ENCODE results near the gene HPGDS.
"Not testable (repeated sequence)": the region's sequence is repeated elsewhere in the genome, so short reads cannot be mapped to it uniquely, and the experiment has no call there.

HPGDS gene

GRCh38 chr4:94356444-94356843 lies 13.8 kb upstream of the HPGDS start:
- DNase-seq (ENCODE audit: low read depth): no peak

GRCh38 chr4:94354474-94354896 lies 11.8 kb upstream of the HPGDS start:
- DNase-seq (ENCODE audit: low read depth): no peak

- peak; percentile 27 for DNase-seq (ENCODE audit: low read depth)
These were observed 10.4 kb upstream of the HPGDS start for GRCh38 chr4:94352996-94353395.

DNA sequence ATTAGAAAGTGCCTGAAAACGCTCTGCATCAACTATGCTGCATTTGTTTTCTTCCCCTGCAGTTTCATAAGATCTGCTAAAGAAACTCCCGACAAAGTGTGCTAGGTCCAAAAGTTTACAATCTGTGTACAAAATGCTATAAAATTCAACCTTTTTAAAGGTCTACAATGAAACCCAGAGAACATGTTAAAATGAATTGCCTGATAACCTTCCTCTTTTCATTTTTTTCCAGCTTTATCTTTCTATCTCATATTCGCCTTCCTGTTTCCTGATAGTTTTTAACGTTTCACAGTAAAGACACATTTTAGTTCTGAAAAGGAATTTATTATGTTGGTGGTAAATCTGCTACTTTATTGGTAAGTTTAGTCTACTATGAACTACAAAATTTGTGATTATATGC lies 9.5 kb upstream of the HPGDS start:
- no peak for DNase-seq (ENCODE audit: low read depth)

DNA sequence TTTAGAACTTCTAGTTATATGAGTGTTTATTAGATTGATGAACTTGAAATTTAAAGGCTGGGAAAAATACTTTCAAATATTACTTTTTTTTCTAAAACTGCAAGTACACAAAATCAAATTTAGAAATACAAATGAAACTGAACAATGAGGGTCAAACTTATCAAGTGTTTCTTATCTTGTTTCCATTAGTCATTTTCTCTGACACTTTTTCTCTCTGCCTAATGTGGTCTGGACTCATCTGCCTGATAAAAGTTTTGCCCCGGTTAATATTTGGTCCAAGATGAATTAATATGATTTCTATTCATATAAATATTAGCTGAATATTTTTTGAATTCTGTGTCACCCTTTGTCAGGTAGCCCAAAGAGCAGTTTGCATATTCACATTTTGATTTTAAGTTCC lies 8.7 kb upstream of the HPGDS start:
- DNase-seq (ENCODE audit: low read depth): no peak

DNA sequence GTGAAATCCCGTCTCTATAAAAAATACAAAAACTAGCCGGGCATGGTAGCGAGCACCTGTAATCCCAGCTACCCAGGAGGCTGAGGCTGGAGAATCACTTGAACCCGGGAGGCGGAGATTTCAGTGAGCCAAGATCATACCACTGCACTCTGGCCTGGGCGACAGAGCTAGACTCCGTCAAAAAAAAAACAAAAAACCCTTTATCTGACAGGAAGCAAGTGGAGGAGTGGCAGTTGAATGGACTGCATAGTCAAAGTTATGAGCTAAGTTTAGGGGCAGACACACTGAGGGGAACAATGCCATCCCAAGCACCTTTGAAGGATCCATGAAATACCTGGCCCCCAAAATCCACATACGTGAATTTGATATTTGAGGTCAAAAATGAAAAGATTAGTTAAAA lies 7.5 kb upstream of the HPGDS start:
- DNase-seq (ENCODE audit: low read depth): no peak

GRCh38 chr4:94349193-94349592 lies 6.6 kb upstream of the HPGDS start:
- peak; percentile 5 for DNase-seq (ENCODE audit: low read depth)

DNA sequence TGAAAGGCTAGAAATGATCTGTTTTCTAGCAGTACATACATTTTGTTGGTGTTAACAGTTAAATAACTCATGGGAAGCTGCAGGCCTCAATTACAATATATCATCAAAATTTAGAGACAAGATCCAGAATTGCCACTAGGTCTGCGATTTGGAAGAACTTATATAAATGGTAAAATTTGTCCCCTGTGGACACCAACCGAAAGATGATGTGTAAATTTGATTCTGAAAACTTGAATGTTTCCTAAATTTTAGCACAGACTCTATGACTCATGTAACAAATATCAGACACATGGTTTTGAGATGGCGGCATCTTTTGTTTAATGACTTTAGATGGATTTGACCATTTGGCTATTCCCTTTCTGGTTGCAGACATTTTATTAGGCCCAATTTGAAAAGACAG lies 6.0 kb upstream of the HPGDS start:
- DNase-seq (ENCODE audit: low read depth): no peak

GRCh38 chr4:94346541-94346940 lies 3.9 kb upstream of the HPGDS start:
- DNase-seq (ENCODE audit: low read depth): no peak

DNA sequence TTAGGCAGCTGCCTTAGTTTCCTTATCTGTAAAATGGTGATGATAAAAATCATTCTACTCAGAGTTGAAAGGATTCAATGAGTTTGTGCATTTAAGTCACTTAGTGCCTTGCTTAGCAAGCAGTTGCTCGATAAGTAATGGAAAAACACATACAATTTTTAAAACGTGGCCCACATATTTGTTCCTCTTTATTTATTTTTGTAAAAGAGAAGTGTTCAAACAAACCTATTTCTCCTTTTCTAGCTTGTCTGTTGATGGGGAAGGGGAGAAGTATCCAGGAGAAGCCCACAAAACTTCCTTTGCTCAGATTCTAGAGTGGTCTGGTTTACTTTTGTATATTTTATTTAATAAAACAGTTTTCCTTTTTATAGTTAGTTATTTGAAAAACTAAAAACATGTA lies 3.3 kb upstream of the HPGDS start:
- DNase-seq (ENCODE audit: low read depth): no peak

- no peak for DNase-seq (ENCODE audit: low read depth)
These were observed 2.6 kb upstream of the HPGDS start for GRCh38 chr4:94345266-94345665.

DNA sequence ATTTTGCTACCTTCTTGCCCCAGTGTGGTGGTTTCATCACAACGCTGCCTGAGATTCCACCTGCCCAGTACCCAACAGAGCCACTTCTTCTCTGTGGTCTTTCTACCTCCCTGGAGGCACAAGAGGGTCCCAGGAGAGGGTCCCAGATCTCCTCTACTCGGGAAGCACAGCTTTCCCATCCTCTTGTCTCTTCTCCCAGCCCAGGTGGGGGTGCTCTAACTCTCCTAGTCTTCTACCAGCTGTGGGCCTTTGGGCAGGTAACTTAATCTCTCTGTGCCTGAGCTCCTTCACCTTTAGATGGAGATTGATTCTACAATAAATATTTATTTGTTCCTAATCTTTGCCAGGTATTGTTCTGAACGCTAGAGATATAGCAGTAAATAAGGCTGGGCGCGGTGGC lies 1.8 kb upstream of the HPGDS start:
- DNase-seq (ENCODE audit: low read depth): no peak

- no peak for DNase-seq (ENCODE audit: low read depth)
These were observed 910 bp downstream of the HPGDS start for GRCh38 chr4:94341481-94342370.

- no peak for DNase-seq (ENCODE audit: low read depth)
These were observed 2.9 kb downstream of the HPGDS start for GRCh38 chr4:94339779-94340178.

DNA sequence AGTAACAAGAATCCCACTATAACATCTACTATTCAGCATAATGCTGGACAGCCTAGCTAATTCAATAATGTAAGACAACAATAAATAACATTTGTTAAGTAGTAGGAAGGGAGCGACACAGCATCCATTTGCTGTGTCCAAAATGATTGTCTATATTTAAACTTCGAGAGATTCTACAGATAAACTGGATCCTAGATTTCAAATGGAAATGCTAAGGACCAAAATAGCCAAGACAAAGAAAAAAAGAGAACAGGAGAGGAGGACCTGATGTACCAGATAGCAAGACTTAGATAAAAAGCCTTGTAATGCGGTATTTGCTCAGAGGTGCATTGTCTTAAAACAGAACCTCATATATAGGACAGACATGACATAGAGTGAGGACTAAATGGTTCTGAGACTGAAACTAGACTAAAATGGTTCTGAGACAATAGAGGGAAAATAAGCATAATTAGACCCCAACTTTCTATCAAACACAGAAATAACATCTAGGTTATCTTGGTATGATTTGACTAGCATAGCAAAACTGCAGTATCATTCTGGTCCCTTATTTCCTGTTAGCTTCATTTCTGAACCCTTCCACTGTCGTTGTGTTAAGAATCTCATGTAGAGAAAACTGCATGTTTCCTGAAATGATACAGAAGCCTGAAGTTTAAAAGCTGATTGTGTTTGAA lies 3.8 kb downstream of the HPGDS start:
- no peak for DNase-seq (ENCODE audit: low read depth)

DNA sequence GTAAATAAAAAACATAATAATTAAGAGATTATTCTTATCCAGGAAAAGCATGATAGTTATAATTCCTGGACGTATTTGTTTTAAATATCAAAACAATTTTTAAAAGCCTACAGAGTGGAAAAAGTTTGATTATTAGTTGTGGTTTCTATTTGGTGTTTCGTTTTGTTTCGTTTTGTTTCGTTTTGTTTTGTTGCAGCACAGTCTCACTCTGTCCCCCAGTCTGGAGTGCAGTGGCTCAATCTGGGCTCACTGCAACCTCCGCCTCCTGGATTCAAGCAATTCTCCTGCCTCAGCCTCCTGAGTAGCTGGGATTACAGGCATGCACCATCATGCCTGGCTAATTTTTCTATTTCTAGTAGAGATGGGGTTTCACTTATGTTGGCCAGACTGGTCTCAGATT lies 5.8 kb downstream of the HPGDS start:
- not testable (repeated sequence) for DNase-seq (ENCODE audit: low read depth)

GRCh38 chr4:94336303-94336702 lies 6.3 kb downstream of the HPGDS start:
- no peak for DNase-seq (ENCODE audit: low read depth)

DNA sequence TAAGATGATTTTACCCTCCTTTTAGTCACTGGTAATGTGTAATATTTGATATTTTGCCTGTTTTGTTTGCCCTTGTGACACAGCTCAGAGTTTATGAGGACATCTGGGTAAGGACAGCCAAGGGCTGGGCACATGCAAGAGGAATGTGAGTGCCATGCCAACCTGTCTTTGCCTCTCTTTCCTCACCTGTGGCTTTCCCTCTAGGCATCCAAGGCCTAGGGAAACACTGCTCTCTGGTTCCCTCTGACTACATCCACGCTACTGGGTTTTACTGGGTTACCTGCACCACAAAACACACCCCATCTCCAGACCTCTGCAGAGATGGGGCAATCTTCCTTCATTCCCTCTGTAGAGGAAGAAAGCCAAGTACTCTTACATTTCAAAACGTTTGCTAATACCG lies 7.7 kb downstream of the HPGDS start:
- peak; percentile 18 for DNase-seq (ENCODE audit: low read depth)

DNA sequence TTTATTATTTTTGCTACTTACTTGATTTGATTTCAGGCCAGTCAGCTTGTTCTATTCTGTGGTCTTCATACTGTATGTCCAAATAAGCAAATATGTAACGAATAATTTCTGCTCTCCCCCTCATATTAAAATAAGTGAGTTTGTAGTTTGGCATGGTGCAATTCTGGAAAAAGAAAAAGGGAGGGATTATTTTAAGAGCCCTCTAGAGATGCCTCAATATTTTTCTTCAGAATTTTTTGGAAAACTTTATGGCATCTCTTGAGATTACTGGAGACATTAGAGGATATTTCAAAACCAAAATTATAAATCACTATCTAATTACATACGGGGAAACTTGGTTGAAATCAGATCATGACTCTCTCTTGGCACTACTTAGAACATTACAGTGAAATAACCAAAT lies 8.2 kb downstream of the HPGDS start:
- DNase-seq (ENCODE audit: low read depth): no peak

DNA sequence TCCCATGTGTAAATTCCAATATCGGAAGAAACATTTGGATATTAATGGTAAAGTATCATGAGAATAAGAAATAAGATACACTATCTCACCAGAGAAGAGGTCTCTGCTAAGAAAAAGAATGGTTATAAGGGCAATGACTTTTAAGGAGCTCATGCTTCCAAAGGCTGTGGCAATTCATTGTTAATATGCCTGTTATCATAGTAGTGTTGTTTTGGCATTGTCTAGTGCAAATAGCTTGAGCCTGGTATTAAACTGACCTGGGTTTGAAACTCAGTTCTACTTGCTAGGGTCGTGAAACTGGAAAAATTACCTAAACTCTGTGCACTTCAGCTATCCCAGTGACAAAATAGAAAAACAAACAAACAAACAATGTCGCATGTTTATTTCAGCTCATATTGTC lies 8.8 kb downstream of the HPGDS start:
- no peak for DNase-seq (ENCODE audit: low read depth)

DNA sequence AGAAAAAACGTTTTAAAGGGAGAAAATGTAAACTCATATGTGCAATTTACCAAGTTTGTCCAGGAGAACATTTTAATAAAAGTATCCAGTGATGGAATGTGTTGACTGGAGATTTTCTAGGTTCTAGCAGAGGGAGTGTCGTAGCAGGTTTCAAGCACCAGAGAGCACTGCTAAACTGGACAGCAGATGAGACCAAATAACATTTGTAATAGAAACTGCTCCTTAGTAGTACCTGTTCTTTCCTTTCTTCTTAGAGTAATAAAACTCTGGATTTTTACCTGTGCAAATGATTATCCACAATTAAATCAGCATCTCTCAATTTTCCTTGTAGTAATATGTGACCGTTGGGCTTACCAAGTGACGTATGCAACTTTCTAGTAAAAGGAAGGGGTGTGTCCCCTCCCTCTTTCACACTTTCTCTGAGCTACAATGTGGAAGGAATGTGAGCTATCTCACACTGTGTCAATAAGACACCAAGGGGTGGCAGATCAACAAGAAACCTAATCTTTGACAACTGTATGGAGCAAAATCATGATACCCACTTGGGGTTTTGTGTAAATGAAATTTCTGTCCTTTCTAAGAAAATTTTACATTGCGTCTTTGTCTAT lies 9.5 kb downstream of the HPGDS start:
- no peak for DNase-seq (ENCODE audit: low read depth)

DNA sequence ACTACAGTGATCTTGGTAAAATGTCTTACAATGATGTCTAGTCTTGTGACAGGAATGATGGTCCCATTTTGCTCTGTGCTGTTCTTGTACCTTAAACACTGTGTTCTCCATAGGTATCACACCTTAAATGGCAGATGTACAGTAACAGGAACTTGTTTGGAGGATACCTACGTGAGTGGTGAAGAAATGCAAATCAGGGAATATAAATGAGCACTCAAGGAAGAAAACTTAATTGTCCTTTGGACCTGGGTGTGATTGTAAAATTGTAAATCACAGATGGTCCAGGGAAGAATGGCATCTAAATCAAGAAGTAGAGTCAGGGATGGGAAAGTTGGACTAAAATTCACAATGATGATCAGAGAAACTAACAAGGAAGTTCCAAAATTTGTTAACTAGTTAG lies 12.7 kb downstream of the HPGDS start:
- no peak for DNase-seq (ENCODE audit: low read depth)

DNA sequence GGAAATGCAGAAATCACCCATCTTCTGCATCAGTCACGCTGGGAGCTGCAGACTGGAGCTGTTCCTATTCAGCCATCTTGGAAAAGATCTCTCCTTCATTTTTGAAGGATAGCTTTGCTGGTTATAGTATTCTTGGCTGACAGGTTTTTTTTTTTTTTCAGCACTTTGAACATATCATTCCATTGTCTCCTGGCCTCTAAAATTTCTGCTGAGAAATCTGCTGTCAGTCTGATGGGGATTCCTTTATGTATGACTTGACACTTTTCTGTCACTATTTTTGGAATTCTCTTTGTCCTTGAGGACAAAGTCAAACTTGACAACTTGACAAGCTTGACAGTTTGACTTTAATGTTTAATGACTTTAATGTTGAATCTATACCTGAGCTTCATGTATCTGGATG lies 16.8 kb downstream of the HPGDS start:
- no peak for DNase-seq (ENCODE audit: low read depth)

Measured in fibroblast of gingiva (primary cell).